Body of pancreas (tissue), 4 donors: ENCODE measurements around the gene EHBP1L1.

Experiments
- POLR2A ChIP-seq, 3 donors: fragments of 450-650 bp; IDR thresholded peaks; one replicate each; pipeline ENCODE4 v1.6.1; 2016; ENCODE audit warnings: antibody characterized with exemption in 3 of 3, mild to moderate bottlenecking in 2 of 3
- TF ChIP-seq, protein P1 (sequence below), 7 experiments: fragments of 450-650 bp in 4 of 7; fragments of 200-600 bp in 3 of 7; sonication (generic) in 3 of 7; IDR thresholded peaks; one replicate each; pipeline ENCODE4 v1.5.1; 2016 to 2019; ENCODE audit warnings: antibody characterized with exemption in 7 of 7

DNA sequence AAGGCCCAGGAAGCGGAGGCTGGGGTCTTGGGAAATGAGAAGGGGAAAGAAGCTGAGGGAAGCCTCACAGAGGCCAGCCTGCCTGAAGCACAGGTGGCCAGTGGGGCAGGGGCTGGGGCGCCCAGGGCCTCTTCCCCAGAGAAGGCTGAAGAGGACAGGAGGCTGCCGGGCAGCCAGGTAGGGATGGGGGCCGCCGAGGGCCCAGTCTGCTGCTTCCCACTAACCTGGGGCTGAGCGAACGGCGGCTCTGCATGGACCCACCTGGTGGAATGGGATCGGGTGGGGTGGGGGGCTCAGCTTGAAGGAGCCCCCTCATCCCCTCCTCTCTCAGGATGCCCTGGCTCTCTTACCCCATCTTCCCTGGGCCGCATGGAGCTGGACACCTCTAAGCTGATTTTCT is 7.7 kb downstream of the EHBP1L1 start:
- no peak for TF ChIP-seq POLR2A (IDR thresholded peaks at IDR 0.05)
- TF ChIP-seq, protein P1, sequence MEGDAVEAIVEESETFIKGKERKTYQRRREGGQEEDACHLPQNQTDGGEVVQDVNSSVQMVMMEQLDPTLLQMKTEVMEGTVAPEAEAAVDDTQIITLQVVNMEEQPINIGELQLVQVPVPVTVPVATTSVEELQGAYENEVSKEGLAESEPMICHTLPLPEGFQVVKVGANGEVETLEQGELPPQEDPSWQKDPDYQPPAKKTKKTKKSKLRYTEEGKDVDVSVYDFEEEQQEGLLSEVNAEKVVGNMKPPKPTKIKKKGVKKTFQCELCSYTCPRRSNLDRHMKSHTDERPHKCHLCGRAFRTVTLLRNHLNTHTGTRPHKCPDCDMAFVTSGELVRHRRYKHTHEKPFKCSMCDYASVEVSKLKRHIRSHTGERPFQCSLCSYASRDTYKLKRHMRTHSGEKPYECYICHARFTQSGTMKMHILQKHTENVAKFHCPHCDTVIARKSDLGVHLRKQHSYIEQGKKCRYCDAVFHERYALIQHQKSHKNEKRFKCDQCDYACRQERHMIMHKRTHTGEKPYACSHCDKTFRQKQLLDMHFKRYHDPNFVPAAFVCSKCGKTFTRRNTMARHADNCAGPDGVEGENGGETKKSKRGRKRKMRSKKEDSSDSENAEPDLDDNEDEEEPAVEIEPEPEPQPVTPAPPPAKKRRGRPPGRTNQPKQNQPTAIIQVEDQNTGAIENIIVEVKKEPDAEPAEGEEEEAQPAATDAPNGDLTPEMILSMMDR (IDR thresholded peaks at IDR 0.05), result no peak
